Skeletal muscle cell (primary cell): ENCODE results near the gene ZBTB37.
A peak's percentile ranks its signal among the peaks of the same experiment; 100 is the strongest.
"Not testable (repeated sequence)": the region's sequence is repeated elsewhere in the genome, so short reads cannot be mapped to it uniquely, and the experiment has no call there.

Source experiments
- DNase-seq: peaks from one replicate; pipeline ENCODE4 v3.0.0-alpha.2; 2010; ENCODE audit warnings: low read depth
- H3K4me3 ChIP-seq: 2 replicates; pipeline ENCODE4 v1.5.1; 2011; ENCODE audit warnings: low read depth, mild to moderate bottlenecking, control low read depth, low read length, moderate library complexity

The ZBTB37 gene

DNA sequence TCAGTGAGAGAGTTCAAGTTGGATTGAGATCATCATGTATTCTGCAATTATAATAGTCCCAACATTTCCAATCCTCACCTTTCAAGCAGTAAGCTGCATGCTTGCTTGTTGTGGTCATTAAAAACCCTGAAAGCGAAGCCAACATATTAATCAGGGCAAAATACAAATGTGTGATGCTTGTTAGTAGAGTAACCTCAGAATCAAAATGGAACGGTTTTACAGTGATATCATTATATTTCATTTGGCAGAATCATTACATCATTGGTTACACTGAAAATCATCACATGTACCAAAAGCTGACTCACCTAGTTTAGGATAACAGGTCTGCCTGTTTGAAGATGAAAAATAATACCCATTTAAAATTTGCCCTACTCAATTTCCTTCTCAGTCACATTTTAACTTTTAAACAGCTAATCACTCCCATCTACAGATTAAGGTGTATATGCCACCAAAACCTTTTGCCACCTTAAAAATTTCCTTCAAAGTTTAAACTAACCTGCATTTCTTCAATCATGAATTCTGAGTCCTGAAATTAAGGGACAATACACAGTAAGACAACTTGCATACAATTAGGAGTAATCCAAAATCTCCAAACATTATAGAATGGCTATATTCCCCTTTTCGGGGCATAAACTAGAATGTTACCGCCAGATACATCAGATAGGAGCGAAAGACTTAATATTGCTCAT lies 3.9 kb upstream of the ZBTB37 start:
- H3K4me3 ChIP-seq: peak overlapping the region; percentile 64
- DNase-seq: no peak

DNA sequence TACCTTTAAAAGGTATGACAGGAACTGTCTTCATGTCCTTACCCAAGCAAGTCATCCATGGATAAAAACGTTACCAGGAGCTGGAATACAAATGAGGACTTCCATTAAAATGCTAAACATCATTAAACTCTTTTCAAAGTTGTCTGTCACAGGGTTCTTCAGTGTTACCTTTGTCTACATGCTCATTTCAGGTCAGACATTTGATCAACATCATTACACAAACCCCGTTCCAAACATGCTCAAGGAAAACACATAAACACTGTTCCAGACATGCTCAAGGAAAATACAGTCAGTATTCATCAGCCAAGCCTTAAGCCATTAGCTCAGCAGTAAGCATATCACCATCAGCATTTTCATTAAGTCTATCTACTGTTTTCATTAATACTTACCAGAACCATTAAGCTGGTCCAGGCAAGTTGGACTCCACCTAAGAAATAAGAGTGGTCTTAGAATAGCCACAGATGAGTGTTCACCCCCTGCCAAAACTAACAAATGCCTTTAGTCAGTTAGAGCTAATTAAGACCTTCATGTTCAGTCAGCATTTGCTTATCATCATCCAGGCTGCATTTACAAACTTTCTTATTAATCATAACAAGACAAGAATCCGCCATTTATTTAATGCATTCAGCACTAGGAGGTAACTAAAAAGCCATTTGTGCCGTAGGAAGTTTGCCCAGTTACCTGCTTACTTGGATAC lies 2.6 kb upstream of the ZBTB37 start:
- H3K4me3 ChIP-seq: peak overlapping the region; percentile 64
- DNase-seq: no peak

DNA sequence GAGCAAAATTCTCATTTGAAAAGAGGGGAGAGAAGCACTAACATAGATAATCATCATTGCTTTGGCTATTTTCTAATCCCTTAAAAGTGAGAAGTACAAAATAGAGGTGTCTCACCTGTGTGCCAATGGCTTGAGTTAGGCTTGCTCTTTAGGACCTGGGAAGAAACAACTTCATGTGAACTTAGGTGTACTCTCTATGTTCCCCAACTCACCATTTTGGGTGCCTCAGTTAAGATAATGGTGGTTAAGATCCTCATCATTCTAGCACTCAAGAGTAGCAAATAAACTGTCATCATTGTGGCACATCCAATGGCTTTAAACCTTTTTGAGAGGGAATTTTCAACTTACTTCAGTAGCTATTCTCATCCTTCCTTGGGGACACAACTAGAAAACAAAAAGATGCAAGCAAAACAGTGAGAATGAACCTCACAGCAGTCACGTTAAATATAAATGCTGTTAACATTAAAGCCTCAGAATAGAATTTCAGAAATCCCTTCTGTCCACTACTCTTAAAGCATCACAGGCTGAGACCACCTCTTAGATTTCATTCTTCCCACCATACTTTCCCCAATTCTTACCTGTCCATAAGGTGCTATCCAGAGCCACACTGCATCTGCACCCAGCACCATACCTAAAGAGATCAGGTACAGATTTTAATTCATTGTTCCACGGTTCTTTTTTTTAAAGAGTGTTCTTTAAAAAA lies 1.6 kb upstream of the ZBTB37 start:
- DNase-seq: no peak

DNA sequence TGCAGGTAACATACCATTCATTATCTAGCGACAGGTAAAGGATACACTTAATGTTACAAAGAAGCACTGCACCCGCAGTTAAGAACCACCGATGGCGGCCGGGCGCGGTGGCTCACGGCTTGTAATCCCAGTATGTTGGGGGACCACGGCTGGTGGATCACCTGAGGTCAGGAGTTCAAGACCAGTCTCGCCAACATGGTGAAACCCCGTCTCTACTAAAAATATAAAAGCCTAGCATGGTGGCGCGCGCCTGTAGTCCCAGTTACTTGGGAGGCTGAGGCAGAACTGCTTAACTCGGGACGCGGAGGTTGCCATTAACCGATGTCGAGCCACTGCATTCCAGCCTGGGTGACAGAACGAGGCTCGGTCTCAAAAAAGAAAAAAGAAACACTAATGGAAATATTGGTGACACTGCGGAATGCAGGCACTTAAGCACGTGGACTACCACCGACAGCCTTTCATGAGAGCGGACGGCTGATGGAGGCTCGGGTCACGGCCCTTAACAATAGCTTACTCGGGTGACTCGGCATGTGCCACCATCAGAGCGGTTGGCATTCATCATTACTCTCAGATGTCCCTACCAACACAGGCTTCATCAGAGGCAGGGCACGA lies 933 bp upstream of the ZBTB37 start:
- no peak for DNase-seq
- H3K4me3 ChIP-seq: peak overlapping the region; percentile 64

More for the DNA sequence above, 1.6 kb upstream of the ZBTB37 start:
- H3K4me3 ChIP-seq: peak overlapping the region; percentile 64

DNA sequence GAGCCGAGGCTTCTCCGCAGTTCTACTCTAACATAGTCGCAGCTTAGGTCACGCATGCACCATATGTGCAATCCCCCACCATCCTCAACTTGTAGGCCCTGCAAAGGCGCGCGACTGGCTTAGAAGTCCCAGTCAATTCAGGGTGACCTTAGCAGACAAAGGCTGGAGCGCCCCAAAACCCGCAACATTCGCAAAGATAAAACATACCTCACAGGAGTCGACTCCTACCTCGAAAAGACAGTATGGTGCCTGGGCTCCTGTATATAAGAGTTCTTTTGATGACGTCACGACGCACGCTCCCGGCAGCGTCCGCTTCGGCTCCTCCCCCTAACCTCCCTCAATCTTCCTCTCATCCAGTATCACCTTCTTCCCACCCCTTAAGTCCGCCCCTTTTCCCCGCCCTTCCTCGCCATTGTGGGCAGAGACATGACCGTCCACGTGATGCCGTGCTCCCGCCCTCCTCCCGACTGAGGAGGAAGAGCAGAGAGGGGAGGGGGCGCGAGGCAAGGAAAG lies 371 bp upstream of the ZBTB37 start, which contains the start of gene GAS5:
Gene GAS5 (minus strand): TSS at position 237 of the 513 bp plus-strand sequence.
- peak within 1 kb of the TSS; percentile 64 for H3K4me3 ChIP-seq
- DNase-seq: peak; percentile 99

DNA sequence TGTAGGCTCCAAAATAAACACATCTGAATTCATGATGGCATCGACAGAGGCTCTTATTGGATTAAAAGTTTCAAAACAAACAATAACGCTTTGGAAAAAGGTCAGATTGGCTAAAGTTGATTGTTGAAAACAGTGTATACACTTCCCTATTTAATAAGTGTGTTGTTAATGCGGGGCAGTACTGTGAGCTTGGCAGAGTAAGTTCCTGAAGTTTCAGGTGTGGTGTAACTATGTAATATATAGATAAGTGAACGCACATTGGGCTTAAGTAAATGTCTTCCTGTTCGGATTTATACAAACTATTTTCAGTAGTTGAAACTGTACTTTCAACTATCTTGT lies 810 bp downstream of the ZBTB37 start:
- no peak for DNase-seq
- H3K4me3 ChIP-seq: peak overlapping the region; percentile 64

DNA sequence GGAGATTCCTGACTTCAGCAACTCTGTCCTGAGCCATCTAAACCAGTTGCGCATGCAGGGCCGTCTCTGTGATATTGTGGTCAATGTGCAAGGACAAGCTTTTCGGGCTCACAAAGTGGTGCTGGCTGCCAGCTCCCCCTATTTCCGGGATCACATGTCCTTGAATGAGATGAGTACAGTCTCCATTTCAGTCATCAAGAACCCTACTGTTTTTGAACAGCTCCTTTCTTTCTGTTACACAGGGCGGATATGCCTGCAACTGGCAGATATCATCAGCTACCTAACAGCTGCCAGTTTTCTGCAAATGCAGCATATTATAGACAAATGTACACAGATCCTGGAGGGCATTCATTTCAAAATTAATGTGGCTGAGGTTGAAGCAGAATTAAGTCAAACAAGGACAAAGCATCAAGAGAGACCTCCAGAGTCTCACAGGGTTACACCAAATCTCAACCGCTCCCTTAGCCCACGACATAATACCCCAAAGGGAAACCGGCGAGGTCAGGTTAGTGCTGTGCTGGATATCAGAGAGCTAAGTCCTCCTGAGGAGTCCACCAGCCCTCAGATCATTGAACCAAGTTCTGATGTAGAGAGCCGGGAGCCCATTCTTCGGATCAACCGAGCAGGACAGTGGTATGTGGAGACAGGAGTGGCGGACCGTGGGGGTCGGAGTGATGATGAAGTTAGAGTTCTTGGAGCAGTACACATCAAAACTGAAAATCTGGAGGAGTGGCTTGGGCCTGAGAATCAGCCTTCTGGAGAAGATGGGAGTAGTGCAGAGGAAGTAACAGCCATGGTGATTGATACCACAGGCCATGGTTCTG lies 2.3 kb downstream of the ZBTB37 start:
- no peak for DNase-seq
- no peak overlapping the region for H3K4me3 ChIP-seq

DNA sequence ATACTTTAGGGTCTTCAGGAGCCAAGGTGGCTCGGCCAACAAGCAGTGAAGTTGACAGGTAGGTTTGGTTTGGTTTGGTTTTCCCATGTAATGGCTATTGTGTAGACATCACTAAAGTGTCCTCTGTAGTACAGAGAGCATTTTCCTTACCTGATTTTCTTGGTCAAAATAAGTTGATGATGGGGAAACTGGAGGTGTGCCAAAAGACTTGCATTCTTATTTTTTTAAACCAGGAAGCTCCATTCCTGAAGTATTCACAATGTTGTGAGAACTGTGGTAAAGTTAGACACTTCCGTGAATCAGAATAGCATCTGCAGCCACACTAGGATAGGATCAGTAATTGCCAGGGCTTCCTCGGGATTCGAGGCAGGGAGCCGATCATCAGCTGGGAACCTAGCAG lies 2.9 kb downstream of the ZBTB37 start:
- no peak overlapping the region for H3K4me3 ChIP-seq
- DNase-seq: no peak

DNA sequence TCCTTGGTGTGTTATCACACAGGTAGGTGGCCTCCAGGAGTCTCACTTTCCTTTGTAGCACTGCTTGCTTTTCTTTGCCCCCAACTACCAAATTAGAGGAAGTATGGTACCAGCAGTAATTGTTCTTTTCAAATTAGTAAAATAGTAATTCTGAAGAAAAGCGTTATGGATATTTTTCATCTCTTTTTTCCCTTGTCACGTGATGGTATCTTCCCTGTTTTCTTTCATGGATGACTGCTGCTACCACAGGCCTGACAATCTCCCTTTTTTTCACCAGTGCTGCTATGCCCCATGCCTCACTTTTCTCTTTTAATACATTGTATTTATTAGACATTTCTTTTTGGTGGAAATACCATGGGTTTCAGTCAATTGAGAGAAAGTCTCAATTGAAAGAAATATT lies 3.3 kb downstream of the ZBTB37 start:
- no peak for DNase-seq
- H3K4me3 ChIP-seq: no peak overlapping the region

DNA sequence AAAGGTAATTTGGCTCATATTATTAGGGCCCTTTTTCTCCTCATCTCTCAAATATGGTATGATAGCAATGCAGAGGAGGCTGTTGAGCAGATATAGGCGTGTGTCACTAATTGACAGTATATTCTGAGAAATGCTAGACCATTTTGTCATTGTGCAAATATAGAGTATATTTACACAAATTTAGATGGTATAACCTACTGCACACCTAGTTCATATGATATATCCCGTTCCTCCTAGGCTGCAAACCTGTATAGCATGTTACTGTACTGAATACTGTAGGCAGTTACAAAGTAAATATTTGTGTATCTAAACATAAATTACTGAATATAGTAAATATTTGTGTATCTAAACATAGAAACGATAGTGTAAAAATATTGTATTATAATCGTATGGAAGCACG lies 8.6 kb downstream of the ZBTB37 start:
- no peak for DNase-seq
- no peak overlapping the region for H3K4me3 ChIP-seq

DNA sequence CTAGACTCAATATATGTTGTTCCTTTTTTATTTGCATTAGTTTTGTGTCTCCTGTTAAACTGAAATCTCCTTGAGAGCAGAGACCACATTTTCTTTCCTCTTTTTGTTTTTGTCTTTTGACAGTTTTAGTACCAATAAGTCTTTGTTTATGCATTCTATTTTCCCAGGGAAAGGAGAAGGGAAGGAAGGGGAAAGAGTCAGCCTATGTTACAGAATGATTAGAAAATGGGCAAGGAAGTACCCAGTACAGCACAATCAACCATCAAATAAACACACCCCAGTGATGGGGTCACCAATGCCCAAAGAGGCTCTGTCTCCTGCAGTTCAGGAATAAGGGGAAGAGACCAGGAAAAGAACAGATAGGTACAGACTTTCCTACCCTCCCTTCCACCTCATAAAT lies 10.1 kb downstream of the ZBTB37 start:
- DNase-seq: no peak
- no peak overlapping the region for H3K4me3 ChIP-seq

DNA sequence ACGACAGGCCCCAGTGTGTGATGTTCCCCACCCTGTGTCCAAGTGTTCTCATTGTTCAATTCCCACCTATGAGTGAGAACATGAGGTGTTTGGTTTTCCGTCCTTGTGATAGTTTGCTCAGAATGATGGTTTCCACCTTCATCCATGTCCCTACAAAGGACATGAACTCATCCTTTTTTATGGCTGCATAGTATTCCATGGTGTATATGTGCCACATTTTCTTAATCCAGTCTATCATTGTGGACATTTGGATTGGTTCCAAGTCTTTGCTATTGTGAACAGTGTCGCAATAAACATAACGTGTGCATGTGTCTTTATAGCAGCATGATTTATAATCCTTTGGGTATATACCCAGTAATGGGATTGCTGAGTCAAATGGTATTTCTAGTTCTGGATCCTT lies 12.9 kb downstream of the ZBTB37 start:
- DNase-seq, H3K4me3 ChIP-seq: not testable (repeated sequence)

DNA sequence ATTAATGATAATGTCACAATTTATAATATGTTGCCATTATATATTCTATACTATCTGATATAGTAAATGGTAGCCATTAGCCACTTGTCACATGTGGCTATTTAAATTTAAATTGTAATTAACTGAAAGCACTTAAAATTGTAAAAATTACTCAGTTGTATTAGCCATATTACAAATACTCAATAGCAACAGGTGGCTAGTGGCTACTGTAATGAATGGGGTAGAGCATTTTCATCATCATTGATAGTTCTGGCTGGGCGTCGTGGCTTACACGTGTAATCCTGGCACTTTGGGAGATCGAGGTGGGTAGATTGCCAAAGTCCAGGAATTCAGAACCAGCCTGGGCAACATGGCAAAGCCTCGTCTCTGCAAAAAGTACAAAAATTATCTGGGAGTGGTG lies 16.5 kb downstream of the ZBTB37 start:
- H3K4me3 ChIP-seq: no peak overlapping the region
- DNase-seq: no peak

DNA sequence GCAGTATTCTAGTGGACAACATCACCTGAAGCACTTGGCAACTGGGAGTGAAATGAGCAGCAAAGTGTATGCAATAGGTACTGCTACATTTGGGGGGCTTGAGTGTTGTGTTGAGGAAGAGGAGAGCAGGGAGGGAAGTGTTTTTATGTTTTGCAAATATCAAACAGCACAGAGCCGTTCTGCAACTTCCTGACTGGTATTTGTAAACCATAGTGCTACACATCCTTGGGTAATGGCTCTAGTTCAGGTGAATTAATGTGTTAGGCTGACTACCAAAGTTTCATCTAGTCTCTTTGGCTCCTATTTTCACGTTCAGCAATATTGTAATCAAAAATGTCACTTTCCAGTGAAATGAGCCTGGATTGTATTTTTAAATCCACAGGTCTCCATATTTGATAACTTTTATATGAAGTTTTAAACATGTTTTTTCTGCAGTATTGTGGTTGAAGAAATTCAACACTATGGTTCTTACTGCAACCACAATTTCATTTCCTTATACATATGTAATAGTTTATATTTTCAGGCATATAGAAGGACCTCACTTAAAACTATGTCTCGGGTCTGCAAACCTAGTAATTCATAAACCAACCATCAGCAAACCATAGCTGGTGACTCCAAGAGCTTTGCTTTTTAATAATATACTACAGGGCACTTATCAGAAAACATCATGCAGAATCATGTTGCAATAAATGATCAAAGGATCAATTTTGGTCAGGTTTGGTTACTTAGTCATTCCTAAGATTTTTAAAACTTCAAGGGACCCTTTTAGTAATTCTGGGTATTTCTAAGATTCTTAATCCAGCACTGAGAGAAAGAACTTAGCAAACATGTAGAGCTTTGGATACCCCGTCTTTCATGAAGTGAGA lies 18.8 kb downstream of the ZBTB37 start:
- no peak overlapping the region for H3K4me3 ChIP-seq
- no peak for DNase-seq

DNA sequence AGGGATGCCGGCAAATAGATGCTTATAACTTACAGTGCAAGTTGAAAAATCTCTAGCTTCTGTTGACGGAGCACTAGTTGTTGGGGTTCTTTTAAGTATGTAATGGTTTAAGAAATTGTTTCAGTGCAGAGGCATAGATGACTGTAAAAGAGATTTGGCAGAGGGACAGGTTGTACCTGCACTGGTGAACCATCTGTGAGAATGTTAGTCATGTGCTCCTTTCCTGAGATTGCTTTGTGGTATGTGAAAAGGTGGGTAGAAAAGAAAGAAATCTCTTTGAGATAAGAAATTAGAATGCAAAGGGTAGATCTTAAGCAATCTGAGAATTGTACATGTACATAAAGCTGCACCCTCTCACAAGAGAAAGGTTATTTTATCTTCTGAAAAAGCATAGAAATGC lies 19.4 kb downstream of the ZBTB37 start:
- no peak for DNase-seq
- H3K4me3 ChIP-seq: no peak overlapping the region

DNA sequence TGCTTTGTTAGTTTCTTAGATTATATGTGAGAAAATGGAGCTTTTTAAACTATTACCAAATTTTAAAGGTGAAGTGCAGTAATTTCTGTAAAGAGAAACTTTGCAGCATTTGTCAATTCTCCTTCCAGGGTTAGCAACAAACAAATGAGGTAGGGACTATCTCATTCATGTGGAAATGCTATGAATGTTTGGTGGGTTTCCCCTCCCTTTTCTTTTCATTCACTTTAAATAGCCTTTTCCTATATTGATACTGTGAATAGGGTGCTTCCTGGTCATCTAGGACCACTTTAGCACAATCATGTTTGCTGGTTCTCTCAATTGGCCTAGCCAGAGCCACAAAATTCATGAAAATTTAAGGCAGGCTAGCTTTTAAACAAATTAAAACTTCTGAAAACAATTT lies 20.6 kb downstream of the ZBTB37 start:
- no peak overlapping the region for H3K4me3 ChIP-seq
- no peak for DNase-seq

DNA sequence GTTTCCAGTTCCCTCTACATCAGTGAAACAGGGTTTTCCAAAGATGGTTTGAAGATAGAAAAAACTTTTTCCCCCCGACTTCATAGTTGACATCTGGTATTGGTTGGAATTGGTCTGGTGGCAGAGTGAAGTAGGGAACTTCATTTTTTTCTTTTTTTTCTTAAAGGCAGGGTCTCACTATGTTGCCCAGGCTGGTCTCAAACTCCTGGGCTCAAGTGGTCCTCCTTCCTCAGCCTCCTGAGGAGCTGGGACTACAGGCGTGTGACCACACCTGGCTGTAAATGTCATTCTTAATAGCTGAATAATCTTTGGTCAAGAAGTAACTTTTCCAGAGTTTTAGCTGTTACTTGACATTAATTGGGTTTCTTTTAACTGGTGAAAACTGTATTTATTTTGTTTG lies 21.7 kb downstream of the ZBTB37 start:
- no peak overlapping the region for H3K4me3 ChIP-seq
- no peak for DNase-seq

DNA sequence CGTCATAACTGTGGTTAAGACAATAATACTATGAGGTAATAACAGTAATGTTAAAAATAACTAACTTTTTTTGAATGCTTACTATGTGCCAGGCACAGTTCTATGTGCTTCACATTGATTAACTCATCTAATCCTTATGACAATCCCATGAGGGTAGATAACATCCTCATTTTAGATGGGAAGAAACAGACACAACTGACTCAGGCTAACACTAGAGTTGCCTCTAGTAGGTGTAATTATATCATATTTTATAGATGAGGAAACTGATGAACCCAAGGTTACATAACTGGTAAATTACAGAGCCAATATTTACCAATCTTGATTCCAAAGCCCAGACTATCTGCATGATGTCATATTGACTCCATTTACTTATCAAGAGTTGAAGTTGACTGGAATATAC lies 25.4 kb downstream of the ZBTB37 start:
- DNase-seq: no peak
- no peak overlapping the region for H3K4me3 ChIP-seq
